Heart left ventricle (tissue), 13 donors: ENCODE results near the gene MTMR2.

Experiments
- CTCF ChIP-seq, 12 donors: fragments of 200-600 bp; sonication (generic) in 4 of 12; IDR thresholded peaks; one replicate each; pipeline versions ENCODE4 v1.5.0 to v1.8.0; 2018 to 2022; ENCODE audit warnings: antibody characterized with exemption in 12 of 12, mild to moderate bottlenecking in 5 of 12
- POLR2A ChIP-seq, 2 donors: fragments of 450-650 bp; IDR thresholded peaks; one replicate each; pipeline ENCODE4 v1.6.1; 2017; ENCODE audit warnings: antibody characterized with exemption in 2 of 2, mild to moderate bottlenecking in 2 of 2, moderate library complexity in 2 of 2
- donor health status: ischemic (EF 13 %, LVEDD 7.1; RV severe dilation, severe dysfunction).
- donor health status: DM: no; HTN: yes; CAD: no.
- donor health status: DM: no; HTN: no; CAD: no.
- donor health status: ischemic (EF 25% LVEDD 6.9; RV normal size, moderate dysfunction).
- donor health status: ischemic (EF 25% LVEDD 5.7; RV mildly dilated, moderate dysfunction).
- donor health status: ischemic (EF 35%, LVEDD 5.7; RV mildly dilated, moderate dysfunction).
- donor health status: nonischemic (EF 11% LVEDD 7.7; RV severe dilation, severe dysfunction).
- donor health status: DM: yes; HTN: yes; CAD: no.
- donor health status: PGD.
- donor health status: ischemic (EF 29% LVEDD 5.4; RV normal size, mild dysfunction).
- donor health status: nonischemic (EF 23%, LVEDD 6.1; RV moderate dilation, normal function).

GRCh38 chr11:95800438-95800837 lies 123.5 kb downstream of the MTMR2 start:
- TF ChIP-seq CTCF (IDR thresholded peaks at IDR 0.05) = no peak
- no peak for TF ChIP-seq POLR2A (IDR thresholded peaks at IDR 0.05)
